KMS-11 (cell line): ENCODE measurements around the gene TMEM62.

Experiments used
- H2AFZ ChIP-seq: fragments of 200-600 bp; sonication (generic); 2 replicates; pipeline ENCODE4 v1.6.1; 2016; ENCODE audit warnings: antibody characterized with exemption, mixed run types, low read depth
- H3K27ac ChIP-seq: fragments of 200-600 bp; sonication (generic); 2 replicates; pipeline ENCODE4 v1.6.1; 2016; ENCODE audit warnings: mild to moderate bottlenecking, mixed run types
- H3K27me3 ChIP-seq: fragments of 200-600 bp; sonication (generic); 2 replicates; pipeline ENCODE4 v1.6.1; 2017; ENCODE audit warnings: mild to moderate bottlenecking, low read depth, mixed run types, moderate library complexity; ENCODE audit not compliant: insufficient read depth
- H3K36me3 ChIP-seq: fragments of 200-600 bp; sonication (generic); 2 replicates; pipeline ENCODE4 v1.6.1; 2017; ENCODE audit warnings: mild to moderate bottlenecking, mixed run types; ENCODE audit not compliant: insufficient read depth
- H3K4me1 ChIP-seq: fragments of 200-600 bp; sonication (generic); 2 replicates; pipeline ENCODE4 v1.6.1; 2016; ENCODE audit warnings: mild to moderate bottlenecking, low read depth, mixed run types; ENCODE audit not compliant: poor library complexity, severe bottlenecking
- H3K4me2 ChIP-seq: fragments of 200-600 bp; sonication (generic); 2 replicates; pipeline ENCODE4 v1.7.0; 2016; ENCODE audit warnings: mild to moderate bottlenecking, mixed run types
- H3K4me3 ChIP-seq: fragments of 200-600 bp; sonication (generic); IDR thresholded peaks from 2 replicates; pipeline ENCODE4 v1.6.1; 2017; ENCODE audit warnings: low read depth, low read length, mixed read lengths; ENCODE audit not compliant: insufficient read depth
- H3K79me2 ChIP-seq: fragments of 200-600 bp; sonication (generic); 2 replicates; pipeline ENCODE4 v1.6.1; 2016; ENCODE audit warnings: low read depth, mixed run types; ENCODE audit not compliant: insufficient read depth
- H3K9ac ChIP-seq: fragments of 200-600 bp; sonication (generic); 2 replicates; pipeline ENCODE4 v1.6.1; 2016; ENCODE audit warnings: mild to moderate bottlenecking, mixed run types
- H4K20me1 ChIP-seq: fragments of 200-600 bp; sonication (generic); 2 replicates; pipeline ENCODE4 v1.6.1; 2016; ENCODE audit warnings: mild to moderate bottlenecking, mixed run types; ENCODE audit not compliant: insufficient read depth
- TF ChIP-seq, protein P1 (sequence below): fragments of 200-600 bp; sonication (generic); conservative IDR thresholded peaks from 2 replicates; pipeline ENCODE4 v1.6.1; 2017; ENCODE audit warnings: low read depth, mild to moderate bottlenecking, antibody characterized with exemption, low read length, moderate library complexity, mixed read lengths

Gene TMEM62

DNA sequence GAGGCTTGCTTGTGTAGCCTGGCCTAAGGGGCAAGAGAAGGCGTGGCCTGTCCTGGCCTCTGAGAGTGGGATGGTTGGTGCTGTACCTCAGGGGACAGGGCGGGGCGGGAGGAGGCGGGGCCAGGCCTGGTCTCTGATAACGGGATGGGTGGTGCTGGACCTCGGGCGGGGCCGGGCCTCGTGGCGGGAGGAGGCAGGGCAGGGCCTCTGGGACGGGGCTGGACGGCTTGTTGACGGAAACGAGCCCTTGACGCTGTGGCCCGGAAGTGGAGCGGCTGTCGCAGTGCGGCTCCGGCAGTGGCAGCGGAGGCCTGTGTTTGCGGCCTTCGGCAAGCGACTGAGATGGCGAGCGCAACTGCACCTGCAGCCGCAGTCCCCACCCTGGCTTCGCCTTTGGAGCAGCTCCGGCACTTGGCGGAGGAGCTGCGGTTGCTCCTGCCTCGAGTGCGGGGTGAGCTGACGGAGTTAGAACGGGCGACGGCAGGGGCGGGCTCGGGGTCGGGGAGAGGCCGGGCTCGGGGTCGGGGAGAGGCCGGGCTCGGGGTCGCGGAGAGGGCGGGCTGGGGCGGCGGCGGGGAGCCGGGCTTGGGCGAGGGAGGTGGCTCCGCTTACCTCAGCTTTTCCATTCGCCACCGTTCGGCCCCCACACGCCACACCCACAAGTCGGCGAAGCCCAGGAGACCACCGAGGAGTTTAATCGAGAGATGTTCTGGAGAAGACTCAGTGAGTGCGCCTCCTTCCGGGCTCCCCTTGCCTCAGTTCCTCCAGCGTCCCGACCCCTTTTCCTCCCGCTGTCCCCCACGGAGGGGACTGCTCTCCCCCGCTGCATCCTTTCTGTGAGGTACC is 52.0 kb downstream of the TMEM62 start, which contains the start of gene CCNDBP1:
Gene CCNDBP1 (plus strand): TSS at position 247 of the 846 bp plus-strand sequence. CDS start 96 bp downstream, at position 343.
- Histone ChIP-seq H3K36me3 (no peaks in the 10 kb centered on the region), H3K4me1 (peaks cover 17% of the 10 kb centered on the region), H3K4me3 (peak within 1 kb of the TSS; percentile 52), H3K27ac (peak within 1 kb of the TSS; percentile 62), H3K27me3 (no peaks in the 10 kb centered on the region), H3K4me2 (peak within 1 kb of the TSS; percentile 100), H3K9ac (peak within 1 kb of the TSS; percentile 62; the same call in 1 of the 2 replicates), H4K20me1 (no peaks in the 10 kb centered on the region), H3K79me2 (peaks cover 16% of the 10 kb centered on the region; the same call in 1 of the 2 replicates), H2AFZ (peak within 1 kb of the TSS; percentile 87)
- TF ChIP-seq, protein P1, sequence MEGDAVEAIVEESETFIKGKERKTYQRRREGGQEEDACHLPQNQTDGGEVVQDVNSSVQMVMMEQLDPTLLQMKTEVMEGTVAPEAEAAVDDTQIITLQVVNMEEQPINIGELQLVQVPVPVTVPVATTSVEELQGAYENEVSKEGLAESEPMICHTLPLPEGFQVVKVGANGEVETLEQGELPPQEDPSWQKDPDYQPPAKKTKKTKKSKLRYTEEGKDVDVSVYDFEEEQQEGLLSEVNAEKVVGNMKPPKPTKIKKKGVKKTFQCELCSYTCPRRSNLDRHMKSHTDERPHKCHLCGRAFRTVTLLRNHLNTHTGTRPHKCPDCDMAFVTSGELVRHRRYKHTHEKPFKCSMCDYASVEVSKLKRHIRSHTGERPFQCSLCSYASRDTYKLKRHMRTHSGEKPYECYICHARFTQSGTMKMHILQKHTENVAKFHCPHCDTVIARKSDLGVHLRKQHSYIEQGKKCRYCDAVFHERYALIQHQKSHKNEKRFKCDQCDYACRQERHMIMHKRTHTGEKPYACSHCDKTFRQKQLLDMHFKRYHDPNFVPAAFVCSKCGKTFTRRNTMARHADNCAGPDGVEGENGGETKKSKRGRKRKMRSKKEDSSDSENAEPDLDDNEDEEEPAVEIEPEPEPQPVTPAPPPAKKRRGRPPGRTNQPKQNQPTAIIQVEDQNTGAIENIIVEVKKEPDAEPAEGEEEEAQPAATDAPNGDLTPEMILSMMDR: peak; percentile 54

DNA sequence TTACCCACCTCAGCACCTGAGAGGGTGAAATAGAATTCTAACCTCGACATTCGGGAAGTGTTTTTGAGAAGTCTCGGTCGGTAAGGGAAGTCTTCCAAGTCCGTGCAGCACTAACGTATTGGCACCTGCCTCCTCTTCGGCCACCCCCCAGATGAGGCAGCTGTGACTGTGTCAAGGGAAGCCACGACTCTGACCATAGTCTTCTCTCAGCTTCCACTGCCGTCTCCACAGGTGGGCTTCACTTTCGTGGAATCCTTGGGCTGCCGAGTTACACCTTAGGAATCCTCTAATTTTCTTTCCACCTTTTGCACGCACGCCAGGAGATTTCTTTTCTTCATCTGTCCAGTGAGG is 52.6 kb downstream of the TMEM62 start:
- Histone ChIP-seq H3K36me3 (no peaks in the 10 kb centered on the region), H2AFZ (peak overlapping the region; percentile 87), H3K79me2 (peaks cover 16% of the 10 kb centered on the region; the same call in 1 of the 2 replicates), H3K27ac (peak overlapping the region; percentile 62; the same call in 1 of the 2 replicates), H3K9ac (peak overlapping the region; percentile 62; the same call in 1 of the 2 replicates), H3K27me3 (no peaks in the 10 kb centered on the region), H4K20me1 (no peaks in the 10 kb centered on the region), H3K4me3 (peak overlapping the region; percentile 52), H3K4me2 (peak overlapping the region; percentile 100), H3K4me1 (peaks cover 17% of the 10 kb centered on the region)
- TF ChIP-seq, protein P1: peak; percentile 20; the same call in 1 of the 2 replicates

DNA sequence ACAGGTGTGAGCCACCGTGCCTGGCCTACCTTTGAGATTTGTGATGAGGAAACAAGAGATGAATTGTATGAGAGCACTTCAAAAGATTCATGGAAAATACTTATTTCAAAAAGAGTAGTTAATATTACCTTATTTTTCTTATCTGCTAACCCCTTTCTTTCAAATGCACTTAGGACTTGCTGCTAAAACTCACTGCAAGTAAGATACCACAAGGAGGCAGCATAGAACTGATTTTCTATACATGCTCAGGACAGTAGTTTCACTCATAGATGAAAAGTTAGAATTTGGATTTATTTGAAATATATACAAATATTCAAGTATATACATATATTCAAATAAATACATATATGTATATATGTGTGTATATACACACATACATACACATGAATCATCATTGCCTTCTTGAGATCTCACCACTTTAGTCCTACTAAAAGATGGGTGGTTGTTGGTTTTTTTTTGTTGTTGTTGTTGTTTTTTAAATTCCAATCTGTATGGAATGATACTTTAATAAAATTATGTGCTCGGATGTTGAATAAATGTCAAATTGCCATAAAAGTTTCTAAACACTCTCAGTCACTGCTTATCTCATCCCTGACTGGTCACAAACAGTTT is 54.3 kb downstream of the TMEM62 start:
- H3K79me2 ChIP-seq: peaks cover 16% of the 10 kb centered on the region; the same call in 1 of the 2 replicates
- no peaks in the 10 kb centered on the region for H3K36me3 ChIP-seq
- TF ChIP-seq, protein P1: peak; percentile 70
- no peak overlapping the region for H3K4me3 ChIP-seq
- H3K27me3 ChIP-seq: no peaks in the 10 kb centered on the region
- H3K4me1 ChIP-seq: peaks cover 17% of the 10 kb centered on the region
- H2AFZ ChIP-seq: no peak overlapping the region
- H3K9ac ChIP-seq: no peak overlapping the region
- no peak overlapping the region for H3K27ac ChIP-seq
- peak overlapping the region; percentile 100; the same call in 1 of the 2 replicates for H3K4me2 ChIP-seq
- H4K20me1 ChIP-seq: no peaks in the 10 kb centered on the region

DNA sequence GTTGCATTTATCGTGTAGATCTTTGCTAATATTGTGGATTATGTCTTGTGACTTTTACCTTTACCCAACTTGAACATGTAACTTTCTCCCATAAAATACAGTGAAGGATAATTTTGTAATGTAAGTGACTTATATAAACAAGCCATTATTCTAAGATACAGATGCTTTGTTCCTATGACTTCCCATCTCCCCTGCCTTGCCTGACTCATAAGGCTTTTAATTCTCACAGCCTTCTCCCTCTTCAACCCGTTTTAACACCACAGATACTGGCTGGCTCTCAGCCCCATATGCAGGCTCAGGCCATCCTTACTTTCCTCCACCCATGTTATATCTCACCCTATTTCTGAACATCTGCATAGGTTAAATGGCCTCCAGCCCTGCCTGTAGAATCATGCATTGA is 55.9 kb downstream of the TMEM62 start:
- Histone ChIP-seq H3K9ac (no peak overlapping the region), H3K4me1 (peaks cover 17% of the 10 kb centered on the region), H4K20me1 (no peaks in the 10 kb centered on the region), H3K4me3 (no peak overlapping the region), H3K27me3 (no peaks in the 10 kb centered on the region), H3K27ac (no peak overlapping the region), H2AFZ (no peak overlapping the region), H3K36me3 (no peaks in the 10 kb centered on the region), H3K79me2 (peaks cover 16% of the 10 kb centered on the region; the same call in 1 of the 2 replicates), H3K4me2 (no peak overlapping the region)
- TF ChIP-seq, protein P1: no peak
